ENCODE results near the gene CELF1.
A peak's percentile ranks its signal among the peaks of the same experiment; 100 is the strongest.

The CELF1 gene

DNA sequence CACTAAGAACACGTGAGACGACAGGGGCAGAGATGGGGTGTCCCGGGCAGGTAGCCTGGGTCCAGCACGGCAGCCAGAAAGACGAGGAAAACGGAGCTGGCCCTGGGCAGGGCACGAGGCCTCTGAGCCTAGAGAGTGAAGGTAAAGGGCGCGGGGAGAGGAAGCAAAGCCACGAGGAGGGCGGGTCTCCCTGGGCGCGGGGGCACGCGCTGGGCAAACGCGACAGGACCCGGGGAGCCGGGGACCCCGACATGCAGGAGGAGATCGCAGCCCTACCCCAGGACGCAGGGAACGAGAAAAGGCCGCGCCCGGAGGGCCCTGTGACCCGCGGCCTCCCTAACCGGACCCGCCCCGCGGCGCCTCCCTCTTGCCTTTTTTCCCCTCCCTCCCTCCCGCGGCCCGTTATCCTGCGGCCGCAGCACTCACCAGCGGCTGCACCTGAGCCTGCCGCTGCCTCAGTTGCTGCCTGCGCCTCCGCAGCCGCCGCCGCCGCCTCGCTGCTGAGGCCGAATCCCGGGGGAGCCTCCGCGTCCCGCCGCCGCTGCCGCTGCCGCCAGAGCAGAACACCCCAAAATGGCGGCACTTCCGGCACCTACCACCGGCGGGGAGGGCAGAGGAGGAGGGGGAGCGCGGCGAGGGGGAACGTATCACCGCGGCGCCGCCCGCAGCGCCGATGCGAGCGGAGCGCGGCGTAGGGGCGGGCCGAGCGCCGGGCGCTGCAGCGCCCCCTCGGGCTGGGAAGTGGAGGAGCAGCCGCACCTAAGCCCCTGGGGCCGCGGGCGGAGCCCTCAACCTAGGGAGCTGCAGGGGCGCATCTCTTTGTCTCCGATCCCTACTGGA is at the start of gene CELF1:
CELF1 (minus strand) TSS at position 567 of the 840 bp plus-strand sequence. CDS start 53,609 bp downstream, outside the sequence.
- peak; percentile 77 for DNase-seq (ENCODE audit: extremely low read depth, low read depth)
- TF ChIP-seq, protein P1, sequence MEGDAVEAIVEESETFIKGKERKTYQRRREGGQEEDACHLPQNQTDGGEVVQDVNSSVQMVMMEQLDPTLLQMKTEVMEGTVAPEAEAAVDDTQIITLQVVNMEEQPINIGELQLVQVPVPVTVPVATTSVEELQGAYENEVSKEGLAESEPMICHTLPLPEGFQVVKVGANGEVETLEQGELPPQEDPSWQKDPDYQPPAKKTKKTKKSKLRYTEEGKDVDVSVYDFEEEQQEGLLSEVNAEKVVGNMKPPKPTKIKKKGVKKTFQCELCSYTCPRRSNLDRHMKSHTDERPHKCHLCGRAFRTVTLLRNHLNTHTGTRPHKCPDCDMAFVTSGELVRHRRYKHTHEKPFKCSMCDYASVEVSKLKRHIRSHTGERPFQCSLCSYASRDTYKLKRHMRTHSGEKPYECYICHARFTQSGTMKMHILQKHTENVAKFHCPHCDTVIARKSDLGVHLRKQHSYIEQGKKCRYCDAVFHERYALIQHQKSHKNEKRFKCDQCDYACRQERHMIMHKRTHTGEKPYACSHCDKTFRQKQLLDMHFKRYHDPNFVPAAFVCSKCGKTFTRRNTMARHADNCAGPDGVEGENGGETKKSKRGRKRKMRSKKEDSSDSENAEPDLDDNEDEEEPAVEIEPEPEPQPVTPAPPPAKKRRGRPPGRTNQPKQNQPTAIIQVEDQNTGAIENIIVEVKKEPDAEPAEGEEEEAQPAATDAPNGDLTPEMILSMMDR (IDR thresholded peaks at IDR 0.05; ENCODE audit: low read depth, low read length): peak; percentile 52

DNA sequence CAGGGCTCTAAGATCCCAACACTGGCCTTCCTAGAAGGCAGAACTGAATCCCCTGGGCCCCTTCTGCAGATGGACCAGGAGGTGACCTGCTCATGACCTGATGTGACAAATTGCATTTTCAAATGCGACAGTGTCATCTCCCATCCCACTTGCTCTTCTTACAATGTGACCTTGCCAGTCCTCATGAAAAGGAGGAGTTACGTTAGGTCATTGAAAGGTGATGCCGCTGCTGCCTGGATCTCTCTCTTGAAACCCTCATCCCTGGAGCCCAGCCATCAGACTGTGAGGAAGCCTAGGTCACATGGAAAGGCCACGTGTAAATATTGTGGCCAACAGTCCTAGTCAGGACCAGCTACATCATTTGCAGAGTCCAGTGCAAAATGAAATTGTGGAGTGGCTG is 47.0 kb upstream of the CELF1 start:
- no peak for DNase-seq (ENCODE audit: extremely low read depth, low read depth)
- TF ChIP-seq, protein P1 (IDR thresholded peaks at IDR 0.05; ENCODE audit: low read depth, low read length): no peak

DNA sequence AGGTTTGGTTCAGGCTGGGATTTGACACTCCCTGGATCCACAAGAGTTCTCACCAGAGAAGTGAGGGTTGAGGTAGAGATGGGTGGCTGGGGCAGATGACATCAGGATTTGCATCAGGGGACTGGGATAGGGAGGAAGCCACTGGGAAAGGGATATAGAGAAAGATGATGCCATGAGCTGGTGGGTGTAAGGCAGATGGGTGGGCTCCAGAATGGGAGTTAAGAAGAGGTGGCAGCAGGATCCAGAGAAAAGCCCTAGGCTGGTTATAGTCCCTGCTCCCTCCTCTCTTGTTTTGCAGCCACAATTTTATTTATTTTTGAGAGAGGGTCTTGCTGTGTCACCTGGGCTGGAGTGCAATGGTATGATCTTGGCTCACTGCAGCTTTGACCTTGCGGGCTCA is 43.0 kb upstream of the CELF1 start:
- no peak for DNase-seq (ENCODE audit: extremely low read depth, low read depth)
- TF ChIP-seq, protein P1 (IDR thresholded peaks at IDR 0.05; ENCODE audit: low read depth, low read length): no peak

DNA sequence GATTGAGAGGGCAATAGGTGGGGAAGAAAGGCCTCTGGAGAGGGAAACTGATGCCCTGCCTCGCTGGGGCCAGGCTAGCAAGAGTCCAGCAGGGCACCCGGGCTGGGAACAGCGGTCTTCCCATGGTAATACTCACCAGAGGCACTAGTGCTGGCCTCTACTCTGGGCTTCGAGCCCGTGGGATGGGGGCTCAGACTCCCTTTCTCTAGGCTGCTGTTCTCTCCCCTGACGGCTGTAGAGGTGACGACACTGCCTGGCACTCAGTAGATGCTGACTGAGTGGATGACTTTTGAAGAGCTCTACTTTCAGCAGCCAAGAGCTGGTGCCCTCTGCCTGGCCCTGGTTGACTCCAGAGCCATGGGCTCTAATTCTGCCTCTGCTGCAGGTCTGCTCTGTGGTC is 42.1 kb upstream of the CELF1 start:
- TF ChIP-seq, protein P1 (IDR thresholded peaks at IDR 0.05; ENCODE audit: low read depth, low read length): no peak
- no peak for DNase-seq (ENCODE audit: extremely low read depth, low read depth)

DNA sequence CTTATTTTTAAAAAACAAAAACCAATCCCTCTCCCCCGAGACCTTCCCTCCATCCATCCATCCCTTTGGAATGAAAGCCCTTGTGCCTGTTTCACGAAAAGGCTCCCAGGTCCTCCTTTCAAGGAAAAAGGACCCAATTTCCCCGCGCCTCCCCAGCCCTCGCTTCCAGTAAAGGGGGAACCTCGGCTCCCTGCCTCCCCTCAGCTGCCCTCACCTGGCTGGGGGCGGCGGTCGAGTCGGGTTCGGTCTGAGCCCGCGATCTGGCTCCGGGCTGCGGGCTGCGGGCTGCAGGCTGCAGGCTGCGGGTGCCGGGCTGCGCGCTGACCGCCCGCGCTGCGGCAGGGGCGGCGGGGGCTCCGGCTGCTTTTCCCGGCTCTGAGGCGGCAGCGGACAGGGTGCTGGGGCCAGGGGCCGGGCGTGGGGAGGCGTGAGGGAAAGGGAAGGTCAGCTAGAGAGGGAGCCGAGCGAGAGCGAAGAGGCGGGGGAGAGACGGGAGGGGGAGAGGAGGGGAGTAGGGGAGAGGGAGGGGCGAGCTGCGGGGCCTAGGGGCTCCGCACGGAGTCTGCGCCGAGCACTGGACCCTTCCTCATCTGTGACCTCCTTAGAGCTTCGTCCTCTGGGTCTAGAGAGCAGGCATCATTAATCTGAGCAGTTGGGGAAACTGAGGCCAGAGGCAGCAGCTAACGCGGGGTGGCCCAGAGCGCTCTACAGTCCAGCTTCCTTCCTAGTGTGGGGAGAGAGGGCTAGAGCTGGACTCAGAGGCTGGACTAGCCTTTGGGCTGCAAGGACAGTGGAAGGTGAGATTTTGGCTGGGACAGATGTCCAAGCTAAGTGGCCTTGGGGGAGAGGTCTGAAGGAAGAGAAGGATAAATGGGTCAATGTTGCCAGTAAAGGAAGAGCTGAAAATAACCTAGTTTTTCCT is 41.3 kb upstream of the CELF1 start, which contains the start of gene C1QTNF4:
C1QTNF4 (minus strand) TSS at position 478 of the 922 bp plus-strand sequence. CDS start 3,601 bp downstream, outside the sequence.
- TF ChIP-seq, protein P1 (IDR thresholded peaks at IDR 0.05; ENCODE audit: low read depth, low read length): no peak
- DNase-seq (ENCODE audit: extremely low read depth, low read depth): no peak

DNA sequence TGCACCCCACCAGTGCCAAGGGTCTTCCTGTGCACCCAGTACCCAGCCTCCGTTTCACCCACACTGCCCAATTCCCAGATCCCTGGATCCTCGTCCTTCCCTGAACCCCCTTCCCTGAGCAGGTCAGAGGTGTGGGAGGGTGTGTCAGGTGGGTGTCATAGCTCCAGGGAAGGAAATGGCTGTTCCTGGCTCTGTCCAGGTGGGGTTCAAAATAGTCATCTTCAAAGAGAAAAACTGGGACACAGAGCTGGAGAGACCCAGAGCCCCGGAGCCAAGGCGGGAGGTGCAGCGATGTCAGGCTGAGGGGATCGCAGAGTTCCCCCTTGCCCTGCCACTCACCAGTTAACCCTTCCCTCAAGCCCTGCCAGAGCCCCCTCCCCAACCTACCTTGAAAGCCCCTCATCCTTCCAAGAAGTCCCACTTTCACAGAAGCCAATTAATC is 40.6 kb upstream of the CELF1 start:
- no peak for DNase-seq (ENCODE audit: extremely low read depth, low read depth)

More for the DNA sequence above, 40.6 kb upstream of the CELF1 start:
- TF ChIP-seq, protein P1 (IDR thresholded peaks at IDR 0.05; ENCODE audit: low read depth, low read length): no peak
